Fibroblast of lung (primary cell): ENCODE data around the gene RPRD1B.

Experiments
- EZH2 ChIP-seq: IDR thresholded peaks from 2 replicates; pipeline ENCODE4 v1.5.1; 2012; ENCODE audit warnings: low read length, control low read depth, mild to moderate bottlenecking; ENCODE audit errors: missing control alignments
- TF ChIP-seq, protein P1 (sequence below), 2 donors: IDR thresholded peaks in 1 of 2; conservative IDR thresholded peaks in 1 of 2; 1 replicate in 1 of 2; 2 replicates in 1 of 2; pipeline ENCODE4 v1.5.1; 2011 to 2012; ENCODE audit warnings: low read length in 2 of 2, control low read depth in 1 of 2, inconsistent platforms in 1 of 2, low read depth in 1 of 2, mild to moderate bottlenecking in 1 of 2

DNA sequence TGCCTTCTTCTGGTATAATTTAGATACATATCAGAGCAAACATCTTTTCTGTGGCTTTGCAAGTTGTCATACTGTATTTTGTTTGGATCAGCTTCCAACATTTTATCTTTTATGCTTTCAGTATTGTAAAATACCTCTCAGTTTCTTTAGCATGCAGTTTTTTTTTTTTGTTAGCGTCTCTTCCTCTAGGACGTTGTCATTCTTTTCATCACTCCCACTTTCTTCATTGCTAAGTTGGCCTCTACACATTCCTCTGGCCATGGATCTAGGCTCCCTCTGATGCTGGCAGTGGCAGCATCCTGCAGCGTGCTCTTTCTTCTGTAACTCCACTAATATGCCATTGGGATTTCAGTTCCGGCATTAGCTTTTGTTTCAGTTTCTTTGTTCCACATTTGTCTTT, 21.7 kb downstream of the RPRD1B start:
- TF ChIP-seq, protein P1, sequence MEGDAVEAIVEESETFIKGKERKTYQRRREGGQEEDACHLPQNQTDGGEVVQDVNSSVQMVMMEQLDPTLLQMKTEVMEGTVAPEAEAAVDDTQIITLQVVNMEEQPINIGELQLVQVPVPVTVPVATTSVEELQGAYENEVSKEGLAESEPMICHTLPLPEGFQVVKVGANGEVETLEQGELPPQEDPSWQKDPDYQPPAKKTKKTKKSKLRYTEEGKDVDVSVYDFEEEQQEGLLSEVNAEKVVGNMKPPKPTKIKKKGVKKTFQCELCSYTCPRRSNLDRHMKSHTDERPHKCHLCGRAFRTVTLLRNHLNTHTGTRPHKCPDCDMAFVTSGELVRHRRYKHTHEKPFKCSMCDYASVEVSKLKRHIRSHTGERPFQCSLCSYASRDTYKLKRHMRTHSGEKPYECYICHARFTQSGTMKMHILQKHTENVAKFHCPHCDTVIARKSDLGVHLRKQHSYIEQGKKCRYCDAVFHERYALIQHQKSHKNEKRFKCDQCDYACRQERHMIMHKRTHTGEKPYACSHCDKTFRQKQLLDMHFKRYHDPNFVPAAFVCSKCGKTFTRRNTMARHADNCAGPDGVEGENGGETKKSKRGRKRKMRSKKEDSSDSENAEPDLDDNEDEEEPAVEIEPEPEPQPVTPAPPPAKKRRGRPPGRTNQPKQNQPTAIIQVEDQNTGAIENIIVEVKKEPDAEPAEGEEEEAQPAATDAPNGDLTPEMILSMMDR (conservative IDR thresholded peaks at IDR 0.05 in 1 of 2, IDR thresholded peaks at IDR 0.05 in 1 of 2; ENCODE audit: low read depth in 1 of 2, low read length in 2 of 2), result no peak
- no peak for TF ChIP-seq EZH2
